Keratinocyte (primary cell): ENCODE data around the gene MMEL1. TPM values are rescaled to one million over a fixed set of nuclear protein-coding genes. Genes with fewer than 3 reads are reported as not detected.

ENCODE experiments used
- DNase-seq: peaks from one replicate; pipeline ENCODE4 v3.0.0-alpha.2; 2011; ENCODE audit warnings: low read depth, missing footprints, low spot score
- FAIRE-seq: peaks from 2 replicates; lab custom pipeline; 2011; peaks lifted over from hg19 to GRCh38; lab: Jason Lieb, UNC
- H2AFZ ChIP-seq: 2 replicates; pipeline ENCODE4 v1.6.0; 2012; ENCODE audit warnings: low read length, control low read depth, inconsistent platforms; ENCODE audit not compliant: control insufficient read depth
- H3K27ac ChIP-seq: 2 replicates; pipeline ENCODE4 v1.5.1; 2011; ENCODE audit warnings: low read length; ENCODE audit not compliant: control insufficient read depth, insufficient read depth
- H3K27me3 ChIP-seq: 3 replicates; pipeline ENCODE4 v1.6.0; 2011; ENCODE audit warnings: low read length; ENCODE audit not compliant: control insufficient read depth, insufficient read depth; ENCODE audit errors: extremely low read depth
- H3K36me3 ChIP-seq, 2 experiments: 2 replicates in 1 of 2; 3 replicates in 1 of 2; pipeline ENCODE4 v1.5.1; 2011; ENCODE audit warnings: low read length in 2 of 2, mild to moderate bottlenecking in 1 of 2; ENCODE audit not compliant: control insufficient read depth in 2 of 2, insufficient read depth in 2 of 2; ENCODE audit errors: extremely low read depth in 1 of 2
- H3K4me1 ChIP-seq: 3 replicates; pipeline ENCODE4 v1.5.1; 2011; ENCODE audit warnings: low read length; ENCODE audit not compliant: control insufficient read depth, insufficient read depth; ENCODE audit errors: extremely low read depth
- H3K4me2 ChIP-seq: 3 replicates; pipeline ENCODE4 v1.6.0; 2011; ENCODE audit warnings: low read depth, low read length; ENCODE audit not compliant: control insufficient read depth, insufficient read depth; ENCODE audit errors: extremely low read depth
- H3K4me3 ChIP-seq, 3 experiments: fragments of 200-600 bp in 1 of 3; sonication (generic) in 1 of 3; 2 replicates in 2 of 3; 3 replicates in 1 of 3; pipeline ENCODE4 v1.5.1; 2011 to 2016; ENCODE audit warnings: low read length in 3 of 3, mild to moderate bottlenecking in 3 of 3, control low read depth in 2 of 3, inconsistent platforms in 1 of 3, low read depth in 1 of 3, mixed read lengths in 1 of 3, mixed run types in 1 of 3, moderate library complexity in 1 of 3; ENCODE audit not compliant: control insufficient read depth in 2 of 3, insufficient read depth in 2 of 3; ENCODE audit errors: extremely low read depth in 1 of 3
- H3K79me2 ChIP-seq: 2 replicates; pipeline ENCODE4 v1.6.0; 2012; ENCODE audit warnings: low read length; ENCODE audit not compliant: control insufficient read depth, insufficient read depth
- H3K9ac ChIP-seq: 3 replicates; pipeline ENCODE4 v1.6.0; 2011; ENCODE audit warnings: low read length; ENCODE audit not compliant: control insufficient read depth, insufficient read depth; ENCODE audit errors: extremely low read depth
- H3K9me1 ChIP-seq: 3 replicates; pipeline ENCODE4 v1.6.0; 2011; ENCODE audit warnings: low read length; ENCODE audit not compliant: control insufficient read depth, insufficient read depth; ENCODE audit errors: extremely low read depth
- H3K9me3 ChIP-seq: 2 replicates; pipeline ENCODE4 v1.5.1; 2012; ENCODE audit warnings: low read depth, low read length; ENCODE audit not compliant: control insufficient read depth
- H4K20me1 ChIP-seq: 3 replicates; pipeline ENCODE4 v1.6.0; 2011; ENCODE audit warnings: low read length; ENCODE audit not compliant: control insufficient read depth, insufficient read depth; ENCODE audit errors: extremely low read depth
- EZH2 ChIP-seq: IDR thresholded peaks from one replicate; pipeline ENCODE4 v1.6.1; 2012; ENCODE audit warnings: inconsistent platforms, mild to moderate bottlenecking, low read length, moderate library complexity
- dilution Hi-C: fragments of 300-500 bp; cut with MboI; formaldehyde crosslinking; loops from one replicate; pipeline ENCODE4 v1.7.0; 2020; ENCODE audit warnings: low sequenced_read_pairs; ENCODE audit not compliant: extremely low pct_ligation_motif_present
- polyA plus RNA-seq, 5 experiments: library from polyadenylated mRNA; depleted of rRNA in 3 of 5; stranded (reverse) in 3 of 5; stranded (forward) in 1 of 5; unstranded in 1 of 5; fragments of >200 nt; gene quantifications; 1 replicate in 1 of 5; 2 replicates in 3 of 5; 3 replicates in 1 of 5; pipeline versions ENCODE4 v1.2.1 to v1.2.3, GENCODE V29; 2011 to 2012; ENCODE audit warnings: missing spikeins in 2 of 5, low read depth in 1 of 5, low replicate concordance in 1 of 5
- TF ChIP-seq, protein P1 (sequence below), 3 experiments: IDR thresholded peaks in 1 of 3; conservative IDR thresholded peaks in 1 of 3; optimal IDR thresholded peaks in 1 of 3; 2 replicates in 2 of 3; 3 replicates in 1 of 3; pipeline versions ENCODE3 to v1.5.1; 2011; ENCODE audit warnings: low read length in 3 of 3, mild to moderate bottlenecking in 3 of 3, moderate library complexity in 2 of 3, control low read depth in 1 of 3, inconsistent platforms in 1 of 3; ENCODE audit not compliant: insufficient read depth in 2 of 3; ENCODE audit errors: extremely low read depth in 1 of 3

The MMEL1 gene
- polyA plus RNA-seq, 1 donor (not counting 4 experiments of a cell fraction or from before 2014, with no cell fraction given), result not detected

- peaks cover 31% of the 10 kb centered on the region for H3K27me3 ChIP-seq
- TF ChIP-seq, protein P1, sequence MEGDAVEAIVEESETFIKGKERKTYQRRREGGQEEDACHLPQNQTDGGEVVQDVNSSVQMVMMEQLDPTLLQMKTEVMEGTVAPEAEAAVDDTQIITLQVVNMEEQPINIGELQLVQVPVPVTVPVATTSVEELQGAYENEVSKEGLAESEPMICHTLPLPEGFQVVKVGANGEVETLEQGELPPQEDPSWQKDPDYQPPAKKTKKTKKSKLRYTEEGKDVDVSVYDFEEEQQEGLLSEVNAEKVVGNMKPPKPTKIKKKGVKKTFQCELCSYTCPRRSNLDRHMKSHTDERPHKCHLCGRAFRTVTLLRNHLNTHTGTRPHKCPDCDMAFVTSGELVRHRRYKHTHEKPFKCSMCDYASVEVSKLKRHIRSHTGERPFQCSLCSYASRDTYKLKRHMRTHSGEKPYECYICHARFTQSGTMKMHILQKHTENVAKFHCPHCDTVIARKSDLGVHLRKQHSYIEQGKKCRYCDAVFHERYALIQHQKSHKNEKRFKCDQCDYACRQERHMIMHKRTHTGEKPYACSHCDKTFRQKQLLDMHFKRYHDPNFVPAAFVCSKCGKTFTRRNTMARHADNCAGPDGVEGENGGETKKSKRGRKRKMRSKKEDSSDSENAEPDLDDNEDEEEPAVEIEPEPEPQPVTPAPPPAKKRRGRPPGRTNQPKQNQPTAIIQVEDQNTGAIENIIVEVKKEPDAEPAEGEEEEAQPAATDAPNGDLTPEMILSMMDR (optimal IDR thresholded peaks at IDR 0.05 in 1 of 3, IDR thresholded peaks at IDR 0.05 in 1 of 3, conservative IDR thresholded peaks at IDR 0.05 in 1 of 3; ENCODE audit: extremely low read depth in 1 of 3, insufficient read depth in 2 of 3, low read length in 3 of 3), result no peak
- no peak for TF ChIP-seq EZH2
These were observed 3.0 kb downstream of the MMEL1 start for GRCh38 chr1:2629627-2630497.

DNA sequence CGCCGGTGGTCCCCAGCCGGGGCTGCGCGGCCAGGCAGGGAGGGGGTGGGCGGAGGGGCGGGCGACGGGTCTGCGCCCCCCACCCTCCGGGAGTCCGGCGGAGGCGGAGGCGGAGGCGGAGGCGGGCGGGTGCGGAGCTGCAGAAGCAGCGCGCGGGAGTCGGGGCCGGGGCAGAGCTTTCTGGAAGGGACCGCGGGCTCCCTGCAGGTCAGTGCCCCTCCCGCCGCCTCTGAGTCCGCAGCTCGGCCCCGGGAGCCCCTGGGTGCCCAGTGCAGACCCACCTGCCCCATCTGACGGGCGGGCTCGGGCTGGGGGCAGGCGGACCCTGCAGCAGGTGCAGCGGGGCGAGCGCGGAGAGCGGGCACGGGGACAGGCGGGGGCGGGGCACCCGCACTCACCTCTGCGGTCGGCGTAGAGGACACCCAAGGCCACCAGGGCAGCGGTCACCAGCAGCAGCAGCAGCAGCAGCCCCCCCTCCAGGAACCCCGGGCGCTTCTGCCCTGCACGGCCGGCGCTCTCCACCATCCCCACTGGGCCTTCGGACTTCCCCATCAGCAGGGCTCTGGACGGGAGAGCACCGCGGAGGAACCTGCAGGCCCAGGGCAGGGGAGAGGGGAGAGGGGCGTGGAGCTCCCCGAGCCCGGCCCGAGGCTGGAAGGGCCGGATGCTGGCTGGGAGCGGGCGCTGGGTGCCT is 3.7 kb downstream of the MMEL1 start:
- H3K9ac ChIP-seq, result no peak overlapping the region
- TF ChIP-seq, protein P1 (optimal IDR thresholded peaks at IDR 0.05 in 1 of 3, IDR thresholded peaks at IDR 0.05 in 1 of 3, conservative IDR thresholded peaks at IDR 0.05 in 1 of 3; ENCODE audit: extremely low read depth in 1 of 3, insufficient read depth in 2 of 3, low read length in 3 of 3), result no peak
- peak; percentile 54 for TF ChIP-seq EZH2
- H3K27me3 ChIP-seq, result peaks cover 31% of the 10 kb centered on the region
- dilution Hi-C loops, result no loop called here
- H4K20me1 ChIP-seq, result no peaks in the 10 kb centered on the region
- H3K27ac ChIP-seq, result no peak overlapping the region
- no peak overlapping the region for H3K4me2 ChIP-seq
- H3K4me1 ChIP-seq, result no peaks in the 10 kb centered on the region
- no peaks in the 10 kb centered on the region for H3K9me1 ChIP-seq
- FAIRE-seq, result no peak
- DNase-seq, result no peak
- H3K36me3 ChIP-seq, result no peaks in the 10 kb centered on the region
- H3K4me3 ChIP-seq, result no peak overlapping the region
- no peak overlapping the region for H2AFZ ChIP-seq
- H3K79me2 ChIP-seq, result no peaks in the 10 kb centered on the region
- H3K9me3 ChIP-seq, result peaks cover 8% of the 10 kb centered on the region

More at GRCh38 chr1:2629627-2630497, 3.0 kb downstream of the MMEL1 start:
- Histone ChIP-seq H3K27ac (no peak overlapping the region), H3K9me3 (peaks cover 8% of the 10 kb centered on the region), H3K36me3 (no peaks in the 10 kb centered on the region), H3K79me2 (no peaks in the 10 kb centered on the region), H3K4me1 (no peaks in the 10 kb centered on the region), H3K4me2 (no peak overlapping the region), H3K9ac (no peak overlapping the region), H4K20me1 (no peaks in the 10 kb centered on the region), H3K9me1 (no peaks in the 10 kb centered on the region), H2AFZ (no peak overlapping the region), H3K4me3 (no peak overlapping the region)
- DNase-seq (no peak), FAIRE-seq (no peak)
- dilution Hi-C loops, result no loop called here
